Transverse colon (tissue), 4 donors: ENCODE measurements around the gene CALCR.

Experiments
- CTCF ChIP-seq, 5 experiments: fragments of 200-600 bp in 3 of 5; fragments of 450-650 bp in 2 of 5; sonication (generic) in 3 of 5; IDR thresholded peaks; 1 replicate in 2 of 5; 2 replicates in 3 of 5; pipeline ENCODE4 v1.5.1; 2016 to 2017; ENCODE audit warnings: antibody characterized with exemption in 5 of 5, inconsistent platforms in 3 of 5, mild to moderate bottlenecking in 2 of 5, moderate library complexity in 1 of 5
- POLR2A ChIP-seq: fragments of 450-650 bp; IDR thresholded peaks from one replicate; pipeline ENCODE4 v1.6.1; 2016; ENCODE audit warnings: antibody characterized with exemption, mild to moderate bottlenecking, moderate library complexity
- POLR2AphosphoS5 ChIP-seq, 3 donors: sonication (generic); formaldehyde crosslinking; IDR thresholded peaks; one replicate each; pipeline ENCODE4 v1.6.1; 2016; ENCODE audit warnings: antibody characterized with exemption in 3 of 3

GRCh38 chr7:93562106-93562505, 12.4 kb downstream of the CALCR start:
- TF ChIP-seq CTCF (IDR thresholded peaks at IDR 0.05), result no peak
- no peak for TF ChIP-seq POLR2A
- TF ChIP-seq POLR2AphosphoS5 (IDR thresholded peaks at IDR 0.05), result no peak
